HTERT RPE-1 (cell line): ENCODE measurements around the gene PRR36.

ENCODE experiments used
- in situ Hi-C: fragments of 300-500 bp; cut with MboI; formaldehyde crosslinking; loops from 4 replicates; pipeline ENCODE4 v1.14.3; 2020; ENCODE audit warnings: low sequenced_read_pairs

Gene PRR36

DNA sequence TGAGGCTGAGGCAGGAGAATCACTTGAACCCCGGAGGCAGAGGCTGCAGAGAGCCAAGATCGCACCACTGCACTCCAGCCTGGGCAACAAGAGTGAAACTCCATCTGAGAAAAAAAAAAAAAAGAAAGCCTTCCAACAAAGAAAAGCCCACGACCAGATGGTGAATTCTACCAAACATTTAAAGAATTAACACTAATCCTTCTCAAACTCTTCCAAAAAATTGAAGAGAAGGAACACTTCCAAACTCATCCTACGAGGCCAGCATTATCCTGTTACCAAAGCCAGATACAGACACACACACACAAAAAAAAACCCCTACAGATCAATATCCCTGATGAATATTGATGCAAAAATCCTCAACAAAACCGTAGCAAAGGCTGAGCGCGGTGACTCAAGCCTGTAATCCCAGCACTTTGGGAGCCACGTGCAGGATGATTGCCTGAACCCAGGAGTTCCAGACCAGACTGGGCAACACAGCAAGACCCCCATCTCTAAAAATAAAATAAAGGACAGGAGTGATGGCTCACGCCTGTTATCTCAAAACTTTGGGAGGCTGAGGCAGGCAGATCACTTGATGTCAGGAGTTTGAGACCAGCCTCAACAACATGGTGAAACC, 50.4 kb downstream of the PRR36 start:
- in situ Hi-C loops: no loop called here

DNA sequence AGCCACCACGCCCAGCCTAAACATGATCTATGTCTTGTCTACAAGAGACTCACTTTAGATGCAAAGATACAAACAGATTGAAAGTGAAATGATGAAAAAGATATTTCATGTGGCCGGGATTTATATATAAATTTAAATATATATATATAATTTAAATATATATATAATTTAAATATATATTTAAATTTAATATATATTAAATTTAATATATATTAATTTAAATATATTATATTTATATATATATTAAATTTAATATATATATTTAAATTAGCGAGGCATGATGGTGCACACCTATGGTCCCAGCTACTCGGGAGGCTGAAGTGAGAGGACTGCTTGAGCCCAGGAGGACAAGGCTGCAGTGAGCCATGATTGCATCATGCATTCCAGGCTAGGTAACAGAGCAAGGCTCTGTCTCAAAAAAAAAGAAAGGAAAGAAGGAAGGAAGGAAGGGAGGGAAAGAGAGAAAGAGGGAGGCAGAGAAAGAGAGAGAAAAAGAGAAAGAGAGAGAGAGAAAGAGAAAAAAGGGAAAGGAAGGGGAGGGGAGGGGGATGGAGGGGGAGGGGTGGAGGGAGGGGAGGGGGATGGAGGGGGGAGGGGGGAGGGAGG, 51.2 kb downstream of the PRR36 start:
- in situ Hi-C loops: no loop called here

DNA sequence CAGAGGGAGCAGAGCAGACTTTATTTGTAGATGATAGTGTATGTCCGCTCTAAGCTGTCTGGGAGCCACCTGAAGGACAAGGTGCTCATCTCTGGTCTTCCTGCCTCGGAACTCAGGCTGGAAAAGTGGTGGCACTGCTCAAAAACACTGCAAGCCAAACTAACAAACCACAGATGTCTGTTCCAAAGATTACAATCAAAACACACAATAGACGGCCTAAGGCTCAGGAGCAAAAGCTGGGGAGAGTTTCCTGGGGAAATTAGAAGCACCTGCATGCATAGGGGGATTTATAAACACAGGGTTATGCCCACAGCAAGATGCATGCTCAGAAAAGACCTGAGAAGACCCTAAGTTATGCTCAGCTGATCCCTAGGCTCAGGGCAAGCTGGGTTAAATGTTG, 53.6 kb downstream of the PRR36 start:
- in situ Hi-C loops: no loop called here

DNA sequence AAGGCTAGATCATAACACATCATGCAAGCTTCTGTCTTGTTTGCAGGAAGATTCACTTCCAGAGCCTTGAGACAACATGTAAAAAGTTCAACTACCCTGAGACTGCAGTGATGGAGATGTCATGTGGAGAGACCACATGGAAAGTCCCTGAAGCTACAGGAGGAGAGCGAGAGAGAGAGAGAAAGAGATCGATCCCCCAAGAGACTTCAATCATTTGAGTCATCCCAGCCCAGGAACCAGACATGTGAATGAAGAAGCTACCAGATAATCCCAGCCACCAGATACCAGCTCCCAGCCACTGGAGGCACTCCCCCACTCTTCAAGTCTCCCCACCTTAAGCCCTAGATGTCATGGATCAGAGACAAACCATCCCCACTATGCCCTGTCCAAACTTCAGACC, 54.9 kb downstream of the PRR36 start:
- in situ Hi-C loops: no loop called here

DNA sequence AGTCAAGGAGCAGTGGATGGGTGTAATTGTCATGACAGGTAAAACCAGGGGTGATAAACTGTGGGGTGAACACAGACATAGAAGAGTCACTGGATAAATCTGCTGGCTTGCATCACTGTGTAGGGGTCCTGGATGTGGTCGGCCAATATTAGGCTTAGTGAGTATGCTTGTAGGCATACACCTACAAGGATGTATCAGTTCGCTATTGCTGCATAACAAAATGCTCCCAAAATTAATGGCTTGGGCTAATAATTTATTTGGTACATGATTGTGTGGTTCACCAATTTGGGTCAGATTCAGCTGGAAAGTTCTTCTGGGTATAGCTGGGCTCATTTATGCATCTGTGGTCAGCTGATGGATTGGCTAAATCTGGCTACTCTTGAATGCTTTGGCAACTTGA, 55.4 kb downstream of the PRR36 start:
- in situ Hi-C loops: no loop called here
